Neuron (in vitro differentiated cells): ENCODE results near the gene RIN3.

Experiments
- H2AFZ ChIP-seq: one replicate; pipeline ENCODE4 v1.6.1; 2013; ENCODE audit warnings: low read depth, mild to moderate bottlenecking, inconsistent platforms, low read length, moderate library complexity
- H3K27me3 ChIP-seq: one replicate; pipeline ENCODE4 v1.6.1; 2013; ENCODE audit warnings: low read length; ENCODE audit not compliant: insufficient read depth
- H3K36me3 ChIP-seq: one replicate; pipeline ENCODE4 v1.6.1; 2013; ENCODE audit warnings: low read length; ENCODE audit not compliant: insufficient read depth
- H3K4me1 ChIP-seq: one replicate; pipeline ENCODE4 v1.6.1; 2013; ENCODE audit warnings: low read length; ENCODE audit not compliant: insufficient read depth
- H3K4me3 ChIP-seq: 2 replicates; pipeline ENCODE4 v1.5.1; 2013; ENCODE audit warnings: mild to moderate bottlenecking, low read length, moderate library complexity
- H3K9me3 ChIP-seq: one replicate; pipeline ENCODE4 v1.6.1; 2013; ENCODE audit warnings: low read length

Gene RIN3

DNA sequence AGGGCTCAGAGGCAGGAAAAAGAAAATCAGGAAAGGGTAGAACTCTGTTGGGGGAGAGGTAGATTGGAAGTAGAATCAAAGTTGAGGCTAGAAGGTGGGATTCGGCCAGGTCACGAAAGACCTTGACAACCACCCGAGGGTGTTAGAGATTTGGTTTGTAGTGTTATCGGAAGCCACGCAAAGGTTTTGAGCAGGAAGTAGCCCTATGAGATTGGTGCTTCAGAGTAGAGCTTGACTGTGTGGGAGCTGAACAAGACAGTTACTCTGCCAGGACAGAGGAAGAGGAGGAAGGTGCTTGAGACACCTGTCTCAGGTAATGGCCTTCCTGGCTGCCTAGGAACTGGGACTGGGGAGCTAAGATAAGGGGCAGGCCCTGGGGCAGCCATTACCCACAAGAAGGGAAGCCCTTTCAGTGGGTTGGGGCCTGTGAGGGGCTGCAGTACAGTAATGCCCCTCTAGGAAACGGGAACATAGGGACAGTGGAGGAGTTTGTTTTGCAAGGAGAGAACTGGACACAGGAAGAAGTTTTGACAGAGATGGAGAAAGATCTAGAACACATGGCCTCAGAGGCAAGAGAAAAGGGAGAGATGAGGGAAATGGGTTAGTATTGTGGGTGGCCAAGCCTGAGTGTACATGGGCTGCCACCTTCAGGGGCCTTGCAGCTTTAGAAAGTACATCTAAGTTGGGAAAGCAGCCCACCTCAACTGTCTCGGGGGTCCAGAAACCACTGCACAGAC lies 73.5 kb downstream of the RIN3 start:
- H3K4me1 ChIP-seq, result no peaks in the 10 kb centered on the region
- H2AFZ ChIP-seq, result no peak overlapping the region
- H3K4me3 ChIP-seq, result no peak overlapping the region
- H3K9me3 ChIP-seq, result peaks cover 3% of the 10 kb centered on the region
- H3K27me3 ChIP-seq, result no peaks in the 10 kb centered on the region
- H3K36me3 ChIP-seq, result no peaks in the 10 kb centered on the region

- Histone ChIP-seq H3K27me3 (no peaks in the 10 kb centered on the region), H3K4me1 (no peaks in the 10 kb centered on the region), H2AFZ (no peak overlapping the region), H3K36me3 (no peaks in the 10 kb centered on the region), H3K4me3 (no peak overlapping the region), H3K9me3 (peaks cover 2% of the 10 kb centered on the region)
Observed at GRCh38 chr14:92587700-92588085, 74.1 kb downstream of the RIN3 start.

GRCh38 chr14:92589213-92589852 lies 75.8 kb downstream of the RIN3 start:
- H3K4me3 ChIP-seq, result no peak overlapping the region
- H2AFZ ChIP-seq, result no peak overlapping the region
- H3K36me3 ChIP-seq, result no peaks in the 10 kb centered on the region
- no peaks in the 10 kb centered on the region for H3K4me1 ChIP-seq
- no peaks in the 10 kb centered on the region for H3K9me3 ChIP-seq
- no peaks in the 10 kb centered on the region for H3K27me3 ChIP-seq

- no peaks in the 10 kb centered on the region for H3K4me1 ChIP-seq
- H3K4me3 ChIP-seq, result no peak overlapping the region
- H3K27me3 ChIP-seq, result no peaks in the 10 kb centered on the region
- no peaks in the 10 kb centered on the region for H3K9me3 ChIP-seq
- no peaks in the 10 kb centered on the region for H3K36me3 ChIP-seq
- H2AFZ ChIP-seq, result no peak overlapping the region
Observed at GRCh38 chr14:92590176-92590575, 76.6 kb downstream of the RIN3 start.

DNA sequence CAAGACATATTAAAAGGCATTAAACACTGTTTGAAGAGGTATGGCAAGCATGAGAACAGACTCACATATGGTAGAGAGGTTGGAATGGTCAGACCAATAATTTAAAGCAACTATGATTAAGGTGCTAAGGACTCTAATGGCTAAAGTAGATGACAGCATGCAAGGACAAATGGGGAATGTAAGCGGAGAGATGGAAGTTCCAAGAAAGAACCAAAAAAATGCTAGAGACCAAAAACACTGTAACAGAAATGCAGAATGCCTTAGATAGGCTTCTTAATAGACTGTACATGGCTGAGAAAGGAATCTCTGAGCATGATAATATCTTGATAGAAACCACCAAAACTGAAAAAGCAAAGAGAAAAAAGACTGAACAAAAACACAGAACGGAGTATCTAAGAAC lies 77.4 kb downstream of the RIN3 start:
- no peaks in the 10 kb centered on the region for H3K27me3 ChIP-seq
- H3K4me1 ChIP-seq, result no peaks in the 10 kb centered on the region
- no peaks in the 10 kb centered on the region for H3K9me3 ChIP-seq
- no peaks in the 10 kb centered on the region for H3K36me3 ChIP-seq
- no peak overlapping the region for H2AFZ ChIP-seq
- H3K4me3 ChIP-seq, result no peak overlapping the region

DNA sequence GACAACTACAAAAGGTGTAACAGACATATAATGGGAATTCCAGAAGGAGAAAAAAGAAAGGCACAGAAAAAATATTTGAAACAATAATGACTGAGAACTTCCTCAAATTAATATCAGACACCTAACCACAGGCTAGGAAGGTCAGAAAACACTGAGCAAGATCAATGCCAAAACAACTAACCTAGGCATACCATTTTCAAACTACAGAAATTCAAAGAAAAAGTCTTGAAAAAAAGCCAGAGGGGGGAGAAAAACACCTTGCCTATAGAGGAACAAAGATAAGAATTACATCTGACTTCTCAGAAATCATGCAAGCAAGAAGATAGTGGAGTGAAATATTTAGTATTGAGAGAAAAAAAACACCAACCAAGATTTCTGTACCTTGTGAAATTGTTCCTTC lies 77.8 kb downstream of the RIN3 start:
- Histone ChIP-seq H3K4me3 (no peak overlapping the region), H3K4me1 (no peaks in the 10 kb centered on the region), H2AFZ (no peak overlapping the region), H3K27me3 (no peaks in the 10 kb centered on the region), H3K36me3 (no peaks in the 10 kb centered on the region), H3K9me3 (no peaks in the 10 kb centered on the region)

- Histone ChIP-seq H2AFZ (no peak overlapping the region), H3K27me3 (no peaks in the 10 kb centered on the region), H3K4me3 (no peak overlapping the region), H3K4me1 (no peaks in the 10 kb centered on the region), H3K36me3 (no peaks in the 10 kb centered on the region), H3K9me3 (no peaks in the 10 kb centered on the region)
Observed at GRCh38 chr14:92595267-92595666, 81.7 kb downstream of the RIN3 start.

DNA sequence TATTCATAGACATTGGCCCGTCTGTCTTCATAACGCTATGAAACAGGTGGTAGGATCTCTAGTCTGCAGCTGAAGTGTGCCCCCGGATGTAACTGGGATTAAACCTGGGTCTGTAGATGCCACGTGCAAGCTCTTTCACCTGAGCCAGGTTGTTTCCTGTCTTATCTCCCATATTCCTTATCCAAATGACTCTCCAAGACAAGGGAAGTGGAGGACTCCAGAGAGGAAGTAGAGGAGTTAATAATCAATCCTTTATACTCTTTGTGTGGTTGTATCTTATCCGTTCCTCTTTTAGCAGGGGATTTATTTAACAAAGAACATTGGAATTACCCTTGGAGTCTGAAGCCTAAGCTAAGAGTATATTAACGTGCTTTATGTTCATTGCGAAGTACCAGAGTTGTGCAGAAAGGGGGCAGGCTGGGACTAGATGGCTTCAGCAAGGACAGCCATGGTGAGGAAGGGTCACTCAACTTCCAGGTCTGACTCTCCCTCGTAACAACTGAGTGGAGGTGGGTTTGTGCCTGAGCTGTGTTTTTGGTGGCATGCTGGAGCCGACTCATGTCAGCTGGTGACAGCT lies 82.8 kb downstream of the RIN3 start:
- H3K4me1 ChIP-seq, result no peaks in the 10 kb centered on the region
- no peaks in the 10 kb centered on the region for H3K36me3 ChIP-seq
- H2AFZ ChIP-seq, result no peak overlapping the region
- H3K9me3 ChIP-seq, result no peaks in the 10 kb centered on the region
- no peak overlapping the region for H3K4me3 ChIP-seq
- H3K27me3 ChIP-seq, result no peaks in the 10 kb centered on the region

DNA sequence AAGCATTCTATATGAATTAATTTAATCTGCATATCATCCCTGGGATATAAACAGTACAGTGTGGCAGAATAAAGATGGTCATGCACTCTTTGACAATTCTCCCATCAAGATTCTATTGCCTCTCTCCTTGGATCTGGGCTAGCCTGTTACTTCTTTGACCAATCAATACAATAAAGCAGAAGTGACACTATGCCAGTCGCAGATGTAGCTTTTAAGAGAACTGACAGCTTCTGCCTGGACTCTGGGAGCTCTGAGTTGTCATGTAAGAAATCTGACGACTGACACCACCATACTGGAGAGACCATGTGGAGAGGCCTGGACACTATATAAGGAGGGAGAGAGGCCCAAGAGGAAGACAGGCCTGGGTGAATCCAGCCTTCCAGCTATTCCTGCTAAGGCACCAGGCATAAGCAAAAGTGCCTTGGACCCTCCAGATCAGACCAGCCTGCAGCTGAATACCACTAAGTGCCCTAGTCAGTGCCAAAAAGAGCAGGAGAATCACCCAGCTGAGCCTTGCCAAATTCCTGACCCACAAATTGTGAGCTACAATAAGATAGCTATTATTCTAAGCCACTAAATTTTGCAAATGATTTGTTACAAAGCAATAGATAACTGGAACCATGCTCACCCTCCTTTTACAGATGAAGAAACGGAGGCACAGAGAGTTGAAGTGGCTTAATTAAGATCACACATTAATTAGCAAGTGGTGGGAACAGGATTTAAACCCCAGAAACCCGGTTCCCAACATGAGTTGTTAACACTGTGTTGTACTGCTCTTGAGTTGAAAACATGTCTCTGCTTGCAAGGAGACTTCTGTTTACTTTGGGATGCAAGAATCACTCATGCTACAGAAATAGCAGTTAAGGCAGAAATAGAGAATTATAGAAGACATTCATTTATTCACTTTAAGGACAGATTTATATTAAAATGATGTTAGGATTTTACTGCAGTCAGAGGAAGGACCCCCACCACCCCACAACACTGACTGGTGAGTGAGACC lies 84.6 kb downstream of the RIN3 start:
- no peaks in the 10 kb centered on the region for H3K36me3 ChIP-seq
- H3K27me3 ChIP-seq, result no peaks in the 10 kb centered on the region
- H3K4me1 ChIP-seq, result peaks cover 4% of the 10 kb centered on the region
- no peak overlapping the region for H3K4me3 ChIP-seq
- no peaks in the 10 kb centered on the region for H3K9me3 ChIP-seq
- no peak overlapping the region for H2AFZ ChIP-seq

- H3K9me3 ChIP-seq, result no peaks in the 10 kb centered on the region
- H3K36me3 ChIP-seq, result no peaks in the 10 kb centered on the region
- no peak overlapping the region for H2AFZ ChIP-seq
- H3K4me3 ChIP-seq, result no peak overlapping the region
- H3K27me3 ChIP-seq, result no peaks in the 10 kb centered on the region
- peaks cover 14% of the 10 kb centered on the region for H3K4me1 ChIP-seq
Observed at GRCh38 chr14:92599811-92600210, 86.2 kb downstream of the RIN3 start.

DNA sequence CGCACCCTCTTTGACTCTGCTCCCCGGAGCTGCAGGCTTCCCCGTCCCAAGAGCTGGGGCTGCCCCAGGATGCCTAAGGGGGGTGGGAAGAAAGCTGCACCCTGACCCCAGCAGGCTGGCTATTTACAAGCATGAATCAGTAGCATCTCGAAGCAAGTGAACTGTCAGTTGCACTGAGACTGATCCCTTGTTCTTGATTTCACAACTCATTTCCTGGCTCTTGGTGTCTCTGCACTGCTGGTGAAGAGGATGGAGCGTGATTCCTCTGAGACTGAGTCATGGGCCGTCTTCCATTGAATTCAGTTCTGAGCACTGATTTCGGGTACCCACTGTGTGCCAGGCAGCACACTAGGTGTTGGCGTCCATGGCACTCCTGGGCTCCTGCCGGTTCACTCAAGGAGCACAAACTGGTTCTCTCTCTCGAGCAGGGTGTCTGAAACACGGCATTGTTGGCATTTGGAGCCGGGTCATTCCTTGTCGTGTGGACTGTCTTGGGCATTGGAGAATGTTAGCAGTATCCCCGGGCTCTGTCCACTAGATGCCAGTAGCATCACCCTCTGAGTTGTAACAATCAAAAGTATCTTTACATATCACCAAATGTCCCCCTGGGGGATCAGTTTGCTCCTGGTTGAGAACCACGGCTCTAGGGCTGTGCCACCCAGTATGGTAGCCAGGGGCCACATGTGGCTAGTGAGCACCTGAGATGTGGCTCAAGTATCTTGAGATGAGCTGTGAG lies 86.9 kb downstream of the RIN3 start:
- Histone ChIP-seq H3K36me3 (no peaks in the 10 kb centered on the region), H3K27me3 (no peaks in the 10 kb centered on the region), H3K4me3 (no peak overlapping the region), H2AFZ (no peak overlapping the region), H3K4me1 (peaks cover 14% of the 10 kb centered on the region), H3K9me3 (no peaks in the 10 kb centered on the region)

DNA sequence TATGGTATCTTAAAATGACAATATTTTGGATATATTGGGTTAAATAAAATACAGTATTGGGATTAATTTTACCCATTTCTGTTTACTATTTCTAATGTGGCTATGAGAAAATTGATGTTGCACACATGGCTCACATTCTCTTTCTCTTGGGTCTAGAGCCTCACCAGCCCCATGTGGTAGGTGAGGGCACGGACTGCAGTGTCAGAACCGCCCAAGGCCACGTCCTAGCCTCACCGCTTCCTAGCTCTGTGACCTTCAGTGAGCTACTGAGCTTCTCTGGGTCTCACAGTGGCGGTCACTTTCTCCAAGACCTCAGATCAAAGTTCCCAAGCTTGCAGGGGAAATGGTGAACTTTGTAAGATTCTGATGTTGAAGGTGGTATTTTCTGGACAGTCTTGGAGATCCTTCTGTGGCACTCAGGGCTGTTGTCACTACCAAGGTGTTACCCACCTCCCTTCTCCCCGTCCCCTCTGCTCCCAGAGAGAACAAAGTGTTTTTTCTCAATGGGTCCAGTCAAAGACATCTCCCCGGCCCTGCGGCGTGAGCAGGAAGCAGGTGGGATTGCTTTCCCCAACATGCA lies 87.6 kb downstream of the RIN3 start:
- H3K27me3 ChIP-seq, result no peaks in the 10 kb centered on the region
- H2AFZ ChIP-seq, result no peak overlapping the region
- no peaks in the 10 kb centered on the region for H3K9me3 ChIP-seq
- peaks cover 14% of the 10 kb centered on the region for H3K4me1 ChIP-seq
- H3K4me3 ChIP-seq, result no peak overlapping the region
- no peaks in the 10 kb centered on the region for H3K36me3 ChIP-seq
